ENCODE data around the gene CHCHD3.

GRCh38 chr7:132806834-132807233 lies 275.1 kb downstream of the CHCHD3 start:
- TF ChIP-seq CTCF (conservative IDR thresholded peaks at IDR 0.05 in 1 of 2, IDR thresholded peaks at IDR 0.05 in 1 of 2; ENCODE audit: extremely low read depth in 1 of 2, insufficient read depth in 1 of 2, low read depth in 1 of 2, low read length in 2 of 2), result no peak
- TF ChIP-seq EZH2 (IDR thresholded peaks at IDR 0.05; ENCODE audit: borderline replicate concordance, low read length), result no peak
